Progenitor cell of endocrine pancreas (in vitro differentiated cells): ENCODE results near the gene RUFY2. TPM values are rescaled to one million over a fixed set of nuclear protein-coding genes. Genes with fewer than 3 reads are reported as not detected.
A peak's percentile ranks its signal among the peaks of the same experiment; 100 is the strongest.
"Not testable (repeated sequence)": the region's sequence is repeated elsewhere in the genome, so short reads cannot be mapped to it uniquely, and the experiment has no call there.

ENCODE experiments used
- DNase-seq: peaks from one replicate; pipeline ENCODE4 v3.0.0; 2021; ENCODE audit warnings: low spot score; ENCODE audit not compliant: unreplicated experiment
- H3K27ac Mint-ChIP-seq: 2 replicates; pipeline ENCODE4 v1.8.0; 2021; ENCODE audit warnings: mild to moderate bottlenecking, moderate library complexity, mixed read lengths
- H3K27me3 Mint-ChIP-seq: 2 replicates; pipeline ENCODE4 v1.8.0; 2021; ENCODE audit warnings: mixed read lengths
- H3K36me3 Mint-ChIP-seq: 2 replicates; pipeline ENCODE4 v1.8.0; 2022; ENCODE audit warnings: mixed read lengths; ENCODE audit not compliant: insufficient read depth
- H3K4me1 Mint-ChIP-seq: 2 replicates; pipeline ENCODE4 v1.8.0; 2021; ENCODE audit warnings: low read depth, mixed read lengths
- H3K4me3 Mint-ChIP-seq: 2 replicates; pipeline ENCODE4 v1.8.0; 2021; ENCODE audit warnings: low read depth, mild to moderate bottlenecking, moderate library complexity, mixed read lengths
- H3K9me3 Mint-ChIP-seq: 2 replicates; pipeline ENCODE4 v1.8.0; 2021; ENCODE audit warnings: low read depth, mixed read lengths
- total RNA-seq: library from RNA; stranded (reverse); gene quantifications from 2 replicates; pipeline ENCODE4 v1.2.1, GENCODE V29; 2021
- TF ChIP-seq, protein P1 (sequence below): fragments of 200-600 bp; sonication (generic); IDR thresholded peaks from one replicate; pipeline ENCODE4 v1.5.0; 2021; ENCODE audit warnings: antibody characterized with exemption, mild to moderate bottlenecking; ENCODE audit not compliant: unreplicated experiment

The RUFY2 gene
- total RNA-seq, 1 donor from 2014 or later = 32.5 TPM

DNA sequence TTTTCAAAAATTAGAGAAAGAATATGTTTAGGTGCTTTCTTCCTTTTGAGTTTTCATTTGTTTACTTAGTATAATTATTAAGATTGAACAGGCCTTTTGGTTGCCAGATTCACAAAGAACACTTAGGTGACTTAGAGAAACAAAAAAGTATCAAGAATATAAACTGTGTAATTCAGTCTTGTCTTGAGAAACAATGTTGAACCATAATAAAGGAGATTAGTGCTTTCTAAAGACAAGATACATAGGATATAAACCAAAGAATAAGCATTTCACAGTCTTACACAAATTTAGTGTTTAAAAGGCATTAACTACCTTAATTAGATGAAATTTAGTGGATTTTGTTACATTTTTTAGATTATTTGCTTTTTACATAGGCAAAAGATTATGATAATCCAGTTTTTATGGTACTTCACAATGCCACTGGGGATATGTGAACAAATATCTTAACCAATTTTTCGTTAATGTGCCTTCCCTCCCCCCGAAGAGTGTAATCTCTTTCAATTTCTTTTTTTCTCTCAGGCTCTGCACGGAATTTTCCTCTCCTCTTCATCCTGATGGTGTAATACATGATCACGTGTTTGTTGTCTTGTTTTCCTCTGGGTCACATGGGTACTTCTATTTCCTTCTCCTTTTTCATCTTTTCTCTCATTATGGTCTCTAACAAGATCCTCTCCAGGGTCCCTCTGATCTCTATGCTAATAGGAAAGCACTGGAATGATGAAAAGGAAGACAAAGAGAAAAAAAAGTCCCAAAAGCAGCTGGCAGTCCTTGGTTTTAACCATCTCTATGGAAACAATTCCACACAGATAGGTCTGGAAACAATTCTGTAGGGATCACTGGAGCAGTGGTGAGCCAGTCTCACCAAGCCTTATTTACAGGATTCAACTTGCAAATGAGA, 78.9 kb downstream of the RUFY2 start:
- no peak for DNase-seq
- no peaks in the 10 kb centered on the region for H3K9me3 Mint-ChIP-seq
- H3K4me3 Mint-ChIP-seq = no peak overlapping the region
- TF ChIP-seq, protein P1, sequence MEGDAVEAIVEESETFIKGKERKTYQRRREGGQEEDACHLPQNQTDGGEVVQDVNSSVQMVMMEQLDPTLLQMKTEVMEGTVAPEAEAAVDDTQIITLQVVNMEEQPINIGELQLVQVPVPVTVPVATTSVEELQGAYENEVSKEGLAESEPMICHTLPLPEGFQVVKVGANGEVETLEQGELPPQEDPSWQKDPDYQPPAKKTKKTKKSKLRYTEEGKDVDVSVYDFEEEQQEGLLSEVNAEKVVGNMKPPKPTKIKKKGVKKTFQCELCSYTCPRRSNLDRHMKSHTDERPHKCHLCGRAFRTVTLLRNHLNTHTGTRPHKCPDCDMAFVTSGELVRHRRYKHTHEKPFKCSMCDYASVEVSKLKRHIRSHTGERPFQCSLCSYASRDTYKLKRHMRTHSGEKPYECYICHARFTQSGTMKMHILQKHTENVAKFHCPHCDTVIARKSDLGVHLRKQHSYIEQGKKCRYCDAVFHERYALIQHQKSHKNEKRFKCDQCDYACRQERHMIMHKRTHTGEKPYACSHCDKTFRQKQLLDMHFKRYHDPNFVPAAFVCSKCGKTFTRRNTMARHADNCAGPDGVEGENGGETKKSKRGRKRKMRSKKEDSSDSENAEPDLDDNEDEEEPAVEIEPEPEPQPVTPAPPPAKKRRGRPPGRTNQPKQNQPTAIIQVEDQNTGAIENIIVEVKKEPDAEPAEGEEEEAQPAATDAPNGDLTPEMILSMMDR = no peak
- H3K27me3 Mint-ChIP-seq = no peaks in the 10 kb centered on the region
- H3K27ac Mint-ChIP-seq = no peak overlapping the region
- H3K36me3 Mint-ChIP-seq = peaks cover 1% of the 10 kb centered on the region
- peaks cover 7% of the 10 kb centered on the region for H3K4me1 Mint-ChIP-seq

DNA sequence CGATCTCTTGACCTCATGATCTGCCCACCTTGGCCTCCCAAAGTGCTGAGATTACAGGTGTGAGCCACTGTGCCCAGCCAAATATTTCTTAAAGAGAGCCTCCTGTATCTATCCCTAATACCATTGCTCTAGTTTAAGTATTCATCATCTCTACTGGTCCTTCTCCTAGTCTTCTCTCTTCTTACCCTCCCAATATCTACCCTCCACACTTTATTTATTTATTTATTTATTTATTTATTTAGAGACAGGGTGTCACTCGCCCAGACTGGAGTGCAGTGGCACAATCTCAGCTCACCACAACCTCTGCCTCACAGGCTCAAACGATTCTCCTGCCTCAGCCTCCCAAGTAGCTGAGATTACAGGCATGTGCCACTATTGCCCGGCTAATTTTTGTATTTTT, 82.7 kb downstream of the RUFY2 start:
- not testable (repeated sequence) for H3K36me3 Mint-ChIP-seq, H3K4me3 Mint-ChIP-seq, H3K27ac Mint-ChIP-seq, DNase-seq, H3K4me1 Mint-ChIP-seq, H3K9me3 Mint-ChIP-seq, H3K27me3 Mint-ChIP-seq

DNA sequence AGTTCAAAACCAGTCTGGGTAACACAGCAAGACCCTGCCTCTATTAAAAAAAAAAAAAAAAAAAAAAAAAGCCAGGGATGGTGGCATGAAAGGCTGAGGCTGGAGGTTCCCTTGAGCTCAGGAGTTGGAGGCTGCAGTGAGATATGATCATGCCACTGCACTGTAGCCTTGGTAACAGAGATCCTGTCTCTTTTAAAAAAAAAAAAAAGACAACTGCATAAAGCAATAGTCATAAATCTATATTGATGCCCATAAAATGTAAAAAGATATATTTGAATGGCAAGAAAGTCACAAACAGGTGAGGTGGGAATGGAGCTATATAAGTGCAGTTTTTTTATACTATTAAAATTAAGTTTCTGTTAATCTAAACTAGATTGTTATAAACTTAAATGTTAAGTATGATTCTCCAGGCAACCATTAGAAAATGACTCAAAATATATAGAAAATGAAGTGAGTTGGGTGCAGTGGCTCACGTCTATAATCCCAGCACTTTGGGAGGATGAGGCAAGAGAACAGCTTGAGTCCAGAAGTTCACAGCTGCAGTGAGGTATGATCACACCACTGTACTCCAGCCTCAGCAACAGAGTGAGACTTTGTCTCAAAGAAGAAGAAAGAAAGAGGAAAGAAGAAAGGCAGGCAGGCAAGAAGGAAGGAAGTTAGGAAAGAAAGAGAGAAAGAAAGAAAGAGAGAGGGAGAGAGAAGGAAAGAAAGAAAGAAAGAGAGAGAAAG, 88.6 kb downstream of the RUFY2 start:
- Mint-ChIP-seq H3K27me3 (no peaks in the 10 kb centered on the region), H3K4me1 (peaks cover 5% of the 10 kb centered on the region), H3K36me3 (peaks cover 4% of the 10 kb centered on the region), H3K27ac (peak overlapping the region; percentile 20), H3K9me3 (peaks cover 17% of the 10 kb centered on the region), H3K4me3 (no peak overlapping the region)
- DNase-seq = no peak
- TF ChIP-seq, protein P1 = no peak

DNA sequence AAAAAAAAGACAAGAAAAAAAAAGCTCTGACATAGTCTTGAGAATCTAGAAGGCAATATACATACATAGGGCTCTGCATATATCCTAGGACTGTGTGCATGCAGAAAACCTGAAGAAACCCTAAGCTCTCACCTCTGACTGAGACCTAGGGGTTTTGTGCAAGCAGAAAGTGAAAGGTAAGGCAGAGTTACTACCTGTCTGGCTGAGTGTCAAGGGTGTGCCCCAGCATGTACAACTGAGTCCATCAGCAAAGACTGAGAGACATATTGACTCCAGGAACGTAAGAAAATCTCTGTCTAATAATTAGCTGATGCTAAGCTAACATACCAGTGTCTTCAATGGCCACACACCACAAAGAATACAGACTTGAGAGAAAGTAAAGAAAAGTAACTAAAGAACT, 91.5 kb downstream of the RUFY2 start:
- no peaks in the 10 kb centered on the region for H3K27me3 Mint-ChIP-seq
- H3K9me3 Mint-ChIP-seq = peaks cover 20% of the 10 kb centered on the region
- TF ChIP-seq, protein P1 = no peak
- no peak overlapping the region for H3K4me3 Mint-ChIP-seq
- peaks cover 4% of the 10 kb centered on the region for H3K36me3 Mint-ChIP-seq
- DNase-seq = no peak
- peaks cover 5% of the 10 kb centered on the region for H3K4me1 Mint-ChIP-seq
- H3K27ac Mint-ChIP-seq = no peak overlapping the region

DNA sequence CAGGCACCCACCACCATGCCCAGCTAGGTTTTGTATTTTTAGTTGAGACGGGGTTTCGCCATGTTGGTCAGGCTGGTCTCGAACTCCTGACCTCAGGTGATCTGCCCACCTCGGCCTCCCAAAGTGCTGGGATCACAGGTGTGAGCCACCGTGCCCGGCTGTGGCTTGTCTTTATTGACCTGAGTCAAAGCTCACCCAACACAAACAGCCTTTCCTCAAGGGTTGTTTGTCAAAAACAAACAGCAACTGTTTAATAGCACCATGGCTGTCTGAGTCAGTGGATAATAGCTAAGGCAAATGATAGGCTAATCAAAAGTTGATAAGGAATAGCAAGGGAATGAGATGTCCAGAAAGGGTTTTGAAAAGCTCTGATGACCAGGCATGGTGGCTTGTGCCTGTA, 92.1 kb downstream of the RUFY2 start:
- H3K4me3 Mint-ChIP-seq, H3K27ac Mint-ChIP-seq, DNase-seq, H3K36me3 Mint-ChIP-seq, H3K4me1 Mint-ChIP-seq, H3K27me3 Mint-ChIP-seq: not testable (repeated sequence)
- peaks cover 20% of the 10 kb centered on the region for H3K9me3 Mint-ChIP-seq

DNA sequence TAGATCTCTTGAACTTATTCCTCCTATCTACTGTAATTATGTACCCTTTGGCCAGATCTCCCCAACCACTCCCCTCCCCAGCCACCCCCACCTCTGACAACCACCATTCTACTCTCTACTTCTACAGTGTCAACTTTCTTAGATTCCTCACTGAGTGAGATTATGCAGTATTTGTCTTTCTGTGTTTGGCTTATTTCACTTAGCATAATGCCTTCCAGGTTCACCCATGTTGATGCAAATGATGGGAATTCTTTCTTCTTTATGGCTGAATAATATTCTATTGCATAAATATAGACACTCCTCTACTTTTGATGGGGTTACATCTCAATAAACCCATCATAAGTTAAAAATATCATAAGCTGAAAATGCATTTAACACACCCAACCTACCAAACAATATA, 96.5 kb downstream of the RUFY2 start:
- peaks cover 11% of the 10 kb centered on the region for H3K4me1 Mint-ChIP-seq
- TF ChIP-seq, protein P1 = no peak
- no peak for DNase-seq
- no peak overlapping the region for H3K4me3 Mint-ChIP-seq
- peaks cover 5% of the 10 kb centered on the region for H3K9me3 Mint-ChIP-seq
- H3K36me3 Mint-ChIP-seq = no peaks in the 10 kb centered on the region
- H3K27me3 Mint-ChIP-seq = no peaks in the 10 kb centered on the region
- H3K27ac Mint-ChIP-seq = no peak overlapping the region
